HG02973 (cell line): ENCODE measurements around the gene AATK.

Experiments
- ATAC-seq: cut with Tn5 transposase; IDR thresholded peaks from one replicate; pipeline ENCODE4 v1.9.1; 2021; ENCODE audit warnings: moderate library complexity; ENCODE audit not compliant: unreplicated experiment

Gene AATK

DNA sequence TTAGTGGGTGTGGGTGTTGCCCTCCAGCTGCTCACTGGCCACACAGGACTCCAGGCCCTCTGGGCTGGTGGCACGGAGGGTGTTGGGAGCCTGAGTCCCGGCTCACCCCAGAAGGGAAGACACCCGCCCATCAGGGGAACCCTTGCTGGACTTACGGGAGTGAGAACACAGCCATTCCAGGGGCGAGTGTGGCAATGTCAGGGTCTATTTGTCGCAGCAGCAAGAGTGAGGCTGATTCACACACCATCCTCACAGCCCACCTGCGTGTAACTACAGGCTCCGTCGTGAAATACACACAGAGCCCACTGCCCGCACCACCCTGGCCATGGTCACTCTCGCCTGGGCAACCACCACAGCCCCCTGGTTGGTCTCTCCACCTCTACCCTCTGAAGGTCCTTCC, 17.8 kb upstream of the AATK start:
- ATAC-seq, result no peak

DNA sequence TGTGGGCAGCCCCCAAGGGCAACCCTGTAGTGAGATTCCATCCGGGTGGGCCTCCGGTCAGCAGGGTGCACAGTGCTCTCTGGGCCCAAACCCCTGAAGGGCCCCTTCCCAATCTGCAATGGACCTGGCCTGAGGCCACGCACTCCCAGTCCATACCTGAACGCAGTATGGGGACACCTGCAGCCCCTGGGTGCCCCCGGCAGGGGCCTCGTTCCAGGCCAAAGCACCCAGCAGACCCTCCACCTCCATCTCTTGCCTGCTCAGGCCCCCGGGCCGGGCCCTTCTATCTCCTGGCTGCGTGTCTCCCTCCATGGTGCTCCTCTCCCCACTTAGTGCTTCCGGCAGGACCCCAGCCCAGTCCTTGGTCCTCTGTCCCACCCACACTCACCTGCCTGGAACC, 17.3 kb upstream of the AATK start:
- ATAC-seq, result no peak

DNA sequence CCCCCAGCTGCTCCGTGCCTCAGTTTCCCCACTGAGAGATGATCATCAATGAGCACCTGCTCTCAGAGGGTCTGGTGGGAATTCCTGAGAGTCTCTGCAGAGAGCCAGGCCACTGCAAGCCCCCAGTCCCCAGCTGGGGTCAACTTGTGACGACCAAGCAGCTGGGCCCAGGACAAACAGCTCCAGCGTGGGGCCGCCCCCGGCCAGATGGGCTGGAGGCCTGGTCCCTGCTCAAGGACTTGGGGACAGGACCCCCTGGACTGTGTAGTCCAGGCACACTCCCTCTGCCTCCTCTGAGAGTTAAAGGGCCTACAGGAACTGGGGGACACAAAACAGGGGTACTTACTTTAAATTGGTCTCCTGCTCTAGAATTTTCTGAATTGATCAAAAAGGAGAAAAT, 16.6 kb upstream of the AATK start:
- no peak for ATAC-seq

DNA sequence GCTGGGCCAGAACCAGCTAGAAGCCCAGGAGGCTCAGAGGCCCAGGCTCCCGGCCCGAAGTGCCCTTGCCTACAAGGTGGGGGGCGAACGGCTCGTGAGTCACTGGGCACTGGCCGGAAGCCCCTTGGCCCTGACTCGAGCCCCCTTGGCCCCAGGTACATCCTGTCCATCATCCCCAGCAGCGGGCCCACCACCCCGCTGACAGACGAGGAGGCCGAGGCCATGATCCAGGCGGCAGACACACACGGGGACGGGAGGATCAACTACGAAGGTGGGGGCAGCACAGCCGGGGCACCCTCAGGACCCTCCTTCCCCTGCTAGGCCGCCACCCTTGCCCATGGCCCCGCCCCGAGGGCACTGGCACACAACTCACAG, 15.8 kb upstream of the AATK start:
- no peak for ATAC-seq

DNA sequence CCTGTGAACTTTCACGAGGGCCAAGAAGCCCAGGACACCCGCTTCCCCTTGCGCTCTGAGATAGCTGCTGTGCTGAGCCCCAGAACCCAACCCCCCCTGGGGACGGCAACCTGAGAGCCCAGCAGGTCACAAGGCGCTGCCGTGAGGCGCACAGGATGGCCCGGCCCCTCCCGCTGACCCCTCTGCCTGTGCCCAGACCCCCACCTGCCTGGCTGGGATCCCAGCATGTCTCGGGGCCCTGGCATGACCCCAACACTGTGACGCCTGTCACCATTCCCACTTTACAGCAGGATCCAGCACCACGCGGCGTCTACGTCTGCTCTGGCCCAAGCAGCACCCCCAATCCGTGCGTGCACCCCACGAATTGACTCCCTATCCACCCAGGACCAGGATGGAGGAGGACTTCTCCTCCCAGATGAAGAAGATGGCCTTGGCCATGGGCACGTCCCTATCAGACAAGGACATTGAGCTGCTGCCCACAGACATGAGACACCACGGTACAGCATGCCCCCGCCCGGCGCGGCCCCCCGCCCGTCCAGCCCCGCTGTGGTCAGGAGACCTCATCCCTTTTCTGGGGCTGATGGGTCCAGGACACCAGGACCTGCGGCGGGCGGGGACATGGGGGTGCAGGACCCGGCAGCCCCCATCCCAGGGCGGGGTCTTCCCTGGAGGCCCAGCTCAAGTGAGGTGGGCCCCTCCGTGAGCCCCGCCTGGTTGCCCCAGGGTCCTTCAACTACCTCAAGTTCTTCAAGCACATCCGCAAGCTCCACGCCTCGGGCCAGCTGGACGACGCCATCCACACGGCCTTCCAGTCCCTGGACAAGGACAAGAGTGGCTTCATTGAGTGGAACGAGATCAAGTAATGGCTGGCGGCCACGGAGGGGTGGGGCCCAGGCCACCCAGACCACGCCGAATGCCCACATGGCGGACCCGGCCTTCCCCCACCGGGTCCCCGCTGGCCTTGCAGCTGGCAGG, 15.1 kb upstream of the AATK start:
- ATAC-seq, result no peak

DNA sequence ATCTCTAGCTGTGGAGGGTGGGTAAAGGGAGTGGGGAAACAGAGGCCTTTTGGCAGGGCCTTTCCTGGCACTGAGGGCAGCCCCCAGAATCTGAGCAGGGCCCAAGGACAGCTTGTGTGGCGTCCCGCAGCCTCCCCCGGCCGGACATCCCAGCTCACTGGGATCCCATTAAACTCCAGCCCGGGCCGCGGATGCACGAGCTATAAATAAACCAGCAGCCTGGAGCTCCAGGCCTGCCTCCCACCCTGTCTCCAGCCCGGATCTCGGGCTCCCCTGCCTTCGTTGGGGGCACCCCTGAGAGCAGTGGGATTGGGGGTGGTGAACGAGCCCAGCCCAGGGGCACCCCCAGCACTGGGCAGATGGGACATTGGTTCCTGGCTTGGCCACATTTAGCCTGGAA, 13.8 kb upstream of the AATK start:
- ATAC-seq, result no peak

DNA sequence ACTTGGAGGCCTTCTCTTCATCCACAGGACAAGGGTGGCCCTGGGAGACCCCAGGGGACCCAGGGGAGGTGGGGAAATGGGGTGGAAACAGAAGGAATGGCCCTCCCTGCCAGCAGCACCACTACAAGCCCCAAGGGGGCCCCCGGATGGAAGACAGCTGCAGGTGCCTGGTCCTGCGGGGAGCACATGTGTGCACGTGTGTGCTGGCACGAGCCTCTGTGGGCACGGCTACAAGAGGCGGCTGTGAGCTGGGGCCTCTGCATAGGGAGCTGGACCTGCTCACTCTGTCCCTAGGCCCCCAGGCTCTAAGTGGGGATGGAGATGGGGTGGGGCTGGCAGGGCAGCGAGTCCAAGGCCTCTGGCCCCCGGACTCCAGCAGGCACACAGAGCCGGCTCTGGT, 13.2 kb upstream of the AATK start:
- ATAC-seq, result no peak

DNA sequence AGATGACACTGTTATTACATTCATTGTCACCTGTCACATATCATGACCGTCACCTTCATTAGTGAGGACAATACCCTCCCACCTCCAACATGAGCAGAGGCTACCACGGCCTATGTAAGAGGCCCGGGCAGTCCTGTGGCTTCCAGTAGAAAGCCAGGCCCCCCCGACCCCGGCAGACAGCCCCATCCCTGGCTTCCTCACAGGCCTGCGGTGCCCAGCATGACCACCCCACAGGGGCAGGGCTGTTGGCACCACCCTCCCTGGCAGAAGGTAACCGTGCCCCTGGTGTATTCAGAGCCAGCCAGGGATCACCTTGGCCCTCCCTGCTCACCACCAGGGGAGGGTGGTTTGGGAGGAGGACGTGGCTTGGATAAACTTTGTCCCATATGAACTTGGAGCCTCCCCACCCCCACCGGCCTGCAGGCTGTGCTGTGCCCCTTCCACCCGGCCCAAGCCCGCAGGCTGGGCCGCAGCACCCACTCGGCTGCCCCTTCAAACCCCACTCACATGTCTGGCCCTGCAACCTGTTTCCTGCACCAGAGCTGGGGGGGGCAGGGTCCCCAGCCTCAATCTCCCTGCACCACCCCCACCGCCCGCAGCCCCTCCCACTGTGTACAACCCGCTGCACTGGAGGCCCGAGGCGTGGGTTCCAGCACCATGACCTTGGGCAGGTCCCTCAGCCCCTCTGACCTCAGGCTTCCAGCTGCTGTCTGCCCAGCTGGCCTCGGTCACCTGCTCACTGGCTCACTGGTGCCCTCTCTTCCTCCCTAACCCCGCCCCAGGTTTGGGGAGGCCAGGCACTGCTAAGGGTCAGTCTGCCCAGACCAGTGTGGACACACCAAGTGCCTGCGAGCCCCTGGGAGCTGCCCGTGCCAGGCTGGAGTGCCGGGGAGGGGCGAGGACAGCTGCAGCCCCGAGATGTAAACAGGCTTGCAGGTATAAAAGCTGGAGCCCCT, 12.4 kb upstream of the AATK start:
- no peak for ATAC-seq

DNA sequence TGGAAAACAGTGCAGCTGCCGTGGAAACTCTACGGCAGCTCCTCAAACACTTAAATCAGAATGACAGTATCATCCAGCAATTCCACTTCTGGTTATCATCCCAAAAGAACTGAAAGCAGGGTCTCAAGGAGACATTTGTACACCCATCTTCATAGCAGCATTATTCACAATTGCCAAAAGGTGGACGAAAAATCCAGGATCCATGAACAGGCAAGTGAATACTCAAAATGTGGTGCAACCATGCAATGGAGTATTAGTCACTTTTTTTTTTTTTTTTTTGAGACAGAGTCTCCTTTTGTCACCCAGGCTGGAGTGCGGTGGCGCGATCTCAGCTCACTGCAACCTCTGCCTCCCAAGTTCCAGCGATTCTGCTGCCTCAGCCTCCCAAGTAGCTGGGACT, 10.6 kb upstream of the AATK start:
- ATAC-seq, result no peak

DNA sequence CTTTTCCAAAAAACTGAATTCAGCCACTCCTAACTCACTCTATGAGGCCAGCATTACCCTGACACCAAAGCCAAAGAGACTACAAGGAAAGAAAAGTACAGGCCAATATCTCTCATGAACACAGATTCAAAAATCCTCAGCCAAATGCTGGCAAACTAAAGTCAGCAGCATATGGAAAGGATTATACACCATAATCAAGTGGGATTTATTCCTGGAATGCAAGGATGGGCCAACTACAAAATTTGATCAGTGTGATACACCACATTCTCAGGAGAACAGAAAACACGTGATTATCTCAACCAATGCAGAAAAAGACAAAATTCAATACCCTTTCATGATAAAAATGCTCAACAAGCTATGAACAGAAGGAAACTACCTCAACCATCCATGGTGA, 7.7 kb upstream of the AATK start:
- ATAC-seq, result no peak

DNA sequence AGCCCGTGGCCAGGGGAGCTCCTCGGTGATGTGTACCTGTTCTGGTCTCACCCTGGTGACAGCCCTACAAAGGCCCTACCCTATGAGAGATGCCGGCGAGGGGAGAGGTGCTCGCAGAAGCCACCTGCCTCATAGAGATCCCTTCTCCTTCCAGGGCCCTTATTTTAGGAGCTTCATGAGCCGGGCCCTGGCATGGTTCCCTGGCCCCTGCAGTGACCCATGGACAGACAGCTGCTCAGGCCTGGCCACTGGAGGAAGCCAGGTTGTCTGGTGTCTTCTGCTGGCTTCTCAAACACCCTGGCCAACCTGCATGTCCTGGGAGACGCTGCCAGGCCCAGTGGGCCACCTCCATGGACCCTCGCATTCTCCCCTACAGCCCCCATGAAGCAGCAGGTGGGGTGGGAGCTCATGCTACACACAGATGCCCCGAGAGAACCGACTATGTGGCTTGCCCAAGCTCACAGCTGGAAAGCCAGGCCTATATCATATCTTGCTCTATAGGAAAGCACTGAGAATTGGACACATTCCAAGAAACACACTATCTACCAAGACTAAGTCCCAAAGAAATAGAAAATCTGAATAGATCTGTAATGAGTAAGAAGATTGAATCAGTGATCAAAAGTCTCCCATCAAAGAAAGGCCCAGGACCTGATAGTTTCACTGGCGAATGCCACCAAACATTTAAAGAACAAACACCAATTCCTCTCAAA, 7.2 kb upstream of the AATK start:
- no peak for ATAC-seq

DNA sequence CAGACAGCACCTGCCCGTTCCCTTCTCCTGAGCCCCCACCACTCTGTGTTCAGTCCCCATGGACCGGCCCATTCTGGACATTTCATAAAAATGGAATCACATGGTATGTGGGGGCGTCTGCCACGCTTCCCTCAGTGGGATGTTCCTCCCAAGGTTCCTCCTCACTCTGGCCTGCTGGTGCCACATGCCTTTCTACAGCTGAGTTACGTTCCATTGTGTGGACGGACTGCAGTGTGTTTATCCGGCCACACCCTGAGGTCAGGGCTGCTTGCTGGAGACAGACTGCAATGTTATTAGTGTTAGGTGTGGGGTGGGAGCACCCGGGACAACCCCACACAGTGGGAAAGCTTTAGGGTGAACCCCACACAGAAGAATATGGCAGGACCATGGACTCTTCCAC, 5.9 kb upstream of the AATK start:
- no peak for ATAC-seq

DNA sequence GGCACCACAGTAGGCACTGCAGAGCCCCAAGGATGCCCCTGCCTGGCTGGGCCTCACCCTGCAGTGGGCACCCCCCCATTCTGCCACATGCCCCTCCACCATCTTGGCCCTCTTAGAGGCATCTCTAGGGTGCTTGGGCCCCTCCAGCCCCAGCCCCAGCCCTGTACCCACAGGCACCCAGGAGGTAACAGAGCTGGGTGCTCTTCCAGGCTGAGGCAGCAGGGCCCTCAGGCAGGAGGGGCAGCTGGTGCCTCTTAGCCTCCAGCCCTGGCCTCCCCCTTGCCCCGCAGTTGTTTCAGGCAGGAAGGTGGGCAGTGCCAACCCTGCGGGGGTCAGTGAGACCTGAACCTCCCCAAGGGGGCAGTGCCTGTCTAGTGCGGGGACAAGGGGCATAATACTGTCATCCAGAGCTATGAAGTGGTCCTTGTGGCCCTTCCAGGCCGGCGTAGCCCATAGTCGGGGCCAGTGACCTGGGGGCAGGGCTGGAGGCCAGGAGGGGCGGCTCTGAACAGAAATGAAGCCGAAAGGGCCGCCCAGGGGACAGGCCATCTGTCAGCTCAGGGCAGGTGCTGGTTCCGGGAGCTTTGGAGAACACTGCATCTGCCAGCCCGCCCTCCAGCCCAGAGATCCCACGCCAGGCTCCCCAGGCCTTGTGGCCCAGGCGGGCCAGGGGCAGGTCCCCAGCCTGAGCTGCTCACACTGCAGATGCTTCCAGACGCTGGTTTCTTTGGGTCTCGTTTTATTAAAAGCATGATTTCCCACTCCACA, 4.9 kb upstream of the AATK start:
- no peak for ATAC-seq

DNA sequence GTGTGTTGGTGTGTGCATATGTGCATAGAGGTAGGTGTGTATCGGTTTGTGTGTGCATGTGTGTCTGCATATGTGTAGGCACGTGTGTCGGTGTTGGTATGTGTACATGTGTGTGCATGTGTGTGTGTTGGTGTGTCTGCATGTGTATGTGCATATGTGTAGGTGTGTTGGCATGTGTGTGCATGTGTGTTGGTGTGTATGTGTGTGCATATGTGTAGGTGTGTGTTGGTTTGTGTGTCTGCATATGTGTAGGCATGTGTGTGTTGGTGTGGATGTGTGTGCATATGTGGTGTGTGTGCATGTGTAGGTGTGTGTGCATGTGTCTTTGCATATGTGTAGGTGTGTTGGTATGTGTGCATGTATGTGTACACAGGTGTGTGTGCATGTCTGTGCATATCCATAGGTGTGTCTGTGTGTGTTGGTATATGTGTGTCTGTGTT, 3.9 kb upstream of the AATK start:
- no peak for ATAC-seq

DNA sequence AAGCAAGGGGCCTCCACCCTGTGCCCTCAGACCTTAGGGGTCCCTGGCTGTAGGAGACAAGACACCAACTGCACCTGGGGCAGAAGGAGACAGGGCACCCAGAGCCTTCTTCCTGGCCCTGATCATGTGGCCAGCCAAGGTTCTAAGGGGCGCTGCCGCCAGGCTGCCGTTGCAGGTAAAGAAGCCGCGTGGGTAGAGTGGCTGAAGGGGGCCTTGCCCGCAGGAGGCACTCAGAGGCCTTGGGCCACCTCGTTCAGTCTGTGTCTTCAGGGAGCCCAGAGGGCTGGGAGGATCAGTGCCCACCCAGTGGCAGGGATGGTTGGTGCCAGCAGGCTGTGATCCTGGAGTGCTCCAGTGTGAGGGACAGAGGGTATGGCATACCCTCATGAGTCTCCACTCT, 1.6 kb upstream of the AATK start:
- ATAC-seq, result no peak

DNA sequence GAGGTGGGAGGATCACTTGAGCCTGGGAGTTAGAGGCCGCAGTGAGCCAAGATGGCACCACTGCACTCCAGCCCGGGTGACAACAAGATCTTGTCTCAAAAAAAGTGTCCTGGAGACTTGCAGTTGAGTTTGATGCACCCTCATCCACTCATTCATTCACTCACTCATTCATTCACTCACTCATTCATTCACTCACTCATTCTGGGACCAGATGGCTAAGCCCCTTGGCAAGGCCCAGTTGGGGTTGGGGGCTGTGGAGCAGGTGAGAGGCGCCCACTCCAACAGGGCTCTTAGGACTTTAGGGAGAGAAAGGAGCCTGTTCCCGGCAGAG, 1.1 kb upstream of the AATK start:
- no peak for ATAC-seq

DNA sequence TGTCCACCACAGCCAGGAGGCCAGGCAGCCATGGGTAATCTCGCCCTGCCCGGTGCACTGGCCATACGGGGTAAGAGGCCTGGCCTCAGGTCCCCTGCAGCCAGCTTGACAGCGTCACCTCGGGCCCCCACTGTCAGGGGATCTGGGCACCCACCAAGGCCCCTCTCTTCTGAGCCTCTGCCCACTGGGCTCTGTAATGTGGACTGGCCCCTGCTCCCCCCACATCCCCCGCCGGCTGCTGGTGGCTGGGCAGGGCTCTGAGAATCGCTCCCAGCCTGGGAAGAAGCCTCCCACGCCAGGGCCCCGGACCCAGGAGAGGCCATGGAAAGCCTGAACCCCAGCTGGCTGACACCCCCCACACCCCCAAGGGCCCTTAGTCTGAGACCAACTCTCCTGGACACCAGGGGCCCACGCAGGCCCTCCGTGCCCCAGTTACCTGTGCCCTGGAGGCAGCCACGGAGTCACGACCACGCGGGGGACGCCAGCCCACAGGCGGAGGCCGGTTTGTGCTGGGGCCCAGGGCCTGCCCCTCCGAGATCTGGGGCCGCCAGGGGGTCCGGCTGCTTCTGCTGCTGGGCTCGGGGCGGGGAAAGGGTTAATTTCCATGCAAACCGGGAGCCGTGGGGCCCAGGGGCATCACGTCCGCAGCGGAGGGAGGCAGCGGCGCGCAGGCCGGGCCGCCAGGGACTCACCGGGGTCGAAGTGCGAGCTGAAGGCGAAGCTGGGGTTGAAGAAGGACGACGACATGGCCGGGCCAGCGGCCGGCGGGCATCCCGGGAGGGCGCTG, 582 bp downstream of the AATK start, which contains the start of gene PVALEF:
Gene PVALEF, plus strand, starts transcription at position 262 of the 787 bp plus-strand sequence. CDS start 15,720 bp downstream, outside the sequence.
- no peak for ATAC-seq

DNA sequence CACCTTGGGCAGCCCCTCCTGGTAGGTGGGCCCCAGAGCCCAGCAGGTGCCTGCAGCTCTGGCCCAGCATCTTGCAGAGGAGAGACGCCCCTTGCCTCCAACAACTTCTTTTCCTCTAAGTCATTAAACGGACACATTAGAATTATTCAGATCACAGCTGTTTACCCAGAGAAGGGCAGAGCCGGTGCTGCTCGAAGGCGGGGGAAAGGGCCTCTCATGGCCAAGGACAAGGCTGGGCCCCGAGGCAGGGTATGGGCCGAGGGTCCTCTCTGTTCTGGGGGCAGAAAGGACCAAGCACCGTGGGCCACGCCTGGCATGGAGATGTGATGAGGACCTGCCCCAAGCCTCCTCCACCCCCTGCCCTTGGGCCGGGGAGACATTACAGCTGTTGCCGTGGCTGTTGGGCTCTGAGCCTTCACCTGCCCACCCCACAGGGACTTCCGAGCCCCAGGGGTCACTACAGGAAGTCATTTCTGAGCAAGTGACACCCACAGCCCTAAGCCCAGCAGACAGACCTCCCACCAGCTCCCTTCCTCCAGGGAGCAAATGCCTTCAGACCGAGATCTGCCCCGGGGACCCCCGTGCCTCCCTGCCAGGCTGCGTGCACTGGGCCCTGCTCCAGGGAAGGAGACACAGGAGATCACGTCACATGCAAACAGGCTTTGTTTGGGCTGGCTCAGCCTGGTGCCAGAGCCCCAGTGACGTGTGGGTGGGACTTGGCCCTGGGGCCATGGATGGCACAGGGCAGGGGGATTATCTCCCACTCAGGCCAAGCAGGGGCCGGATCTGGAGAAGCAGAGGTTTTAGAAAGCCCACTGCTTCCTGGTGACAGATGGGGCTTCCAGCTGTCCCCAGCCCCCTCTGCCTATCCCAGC, 1.4 kb downstream of the AATK start:
- ATAC-seq, result no peak
